ENCODE measurements around the gene FETUB.

The FETUB gene

GRCh38 chr3:186624598-186624997 is 15.6 kb upstream of the FETUB start:
- Histone ChIP-seq H4K91ac (ENCODE audit: low read depth, low read length) (no peak overlapping the region), H2BK12ac (ENCODE audit: low read length) (no peak overlapping the region), H3K4me1 (ENCODE audit: control insufficient read depth in 1 of 2, insufficient read depth in 2 of 2, low read length in 2 of 2) (no peaks in the 10 kb centered on the region), H3K27me3 (ENCODE audit: insufficient read depth, low read length) (no peaks in the 10 kb centered on the region), H4K12ac (ENCODE audit: low read depth, low read length) (no peak overlapping the region), H2BK120ac (ENCODE audit: insufficient read depth, low read length, poor library complexity) (no peak overlapping the region), H3K79me2 (ENCODE audit: control insufficient read depth, insufficient read depth, low read length, poor library complexity) (no peaks in the 10 kb centered on the region), H2AFZ (ENCODE audit: insufficient read depth, low read length, poor library complexity) (no peak overlapping the region), H2BK5ac (ENCODE audit: low read depth, low read length, poor library complexity) (no peak overlapping the region), H3K18ac (ENCODE audit: low read length) (no peak overlapping the region), H3K4me2 (ENCODE audit: low read length) (no peak overlapping the region), H3K9ac (ENCODE audit: low read length) (no peak overlapping the region), H3K9me3 (ENCODE audit: insufficient read depth, low read depth, low read length) (no peaks in the 10 kb centered on the region), H3K27ac (ENCODE audit: low read depth, low read length) (no peak overlapping the region), H4K8ac (ENCODE audit: low read depth, low read length) (no peak overlapping the region), H3K4ac (ENCODE audit: low read depth, low read length) (no peak overlapping the region), H2AK5ac (ENCODE audit: low read length) (no peak overlapping the region), H3K36me3 (ENCODE audit: control insufficient read depth in 1 of 2, insufficient read depth in 2 of 2, low read length in 2 of 2) (no peaks in the 10 kb centered on the region), H3K23ac (ENCODE audit: low read length) (peak overlapping the region; percentile 97), H3K14ac (ENCODE audit: low read length) (no peak overlapping the region), H3K4me3 (ENCODE audit: low read depth, low read length) (no peak overlapping the region), H3K79me1 (ENCODE audit: low read length) (no peaks in the 10 kb centered on the region)
- no CpG with 5 or more reads among the region's 4 CpGs for WGBS (ENCODE audit: extremely low coverage, insufficient coverage, insufficient read length)
- DNase-seq, result no peak

GRCh38 chr3:186625600-186626042 is 14.6 kb upstream of the FETUB start:
- Histone ChIP-seq H3K23ac (ENCODE audit: low read length) (no peak overlapping the region), H3K9me3 (ENCODE audit: insufficient read depth, low read depth, low read length) (no peaks in the 10 kb centered on the region), H3K9ac (ENCODE audit: low read length) (no peak overlapping the region), H3K79me1 (ENCODE audit: low read length) (no peaks in the 10 kb centered on the region), H3K79me2 (ENCODE audit: control insufficient read depth, insufficient read depth, low read length, poor library complexity) (no peaks in the 10 kb centered on the region), H2AFZ (ENCODE audit: insufficient read depth, low read length, poor library complexity) (no peak overlapping the region), H3K4me2 (ENCODE audit: low read length) (no peak overlapping the region), H4K12ac (ENCODE audit: low read depth, low read length) (no peak overlapping the region), H2AK5ac (ENCODE audit: low read length) (no peak overlapping the region), H2BK12ac (ENCODE audit: low read length) (no peak overlapping the region), H3K4me3 (ENCODE audit: low read depth, low read length) (no peak overlapping the region), H3K14ac (ENCODE audit: low read length) (no peak overlapping the region), H3K27ac (ENCODE audit: low read depth, low read length) (no peak overlapping the region), H3K4ac (ENCODE audit: low read depth, low read length) (no peak overlapping the region), H2BK5ac (ENCODE audit: low read depth, low read length, poor library complexity) (no peak overlapping the region), H3K36me3 (ENCODE audit: control insufficient read depth in 1 of 2, insufficient read depth in 2 of 2, low read length in 2 of 2) (no peaks in the 10 kb centered on the region), H3K4me1 (ENCODE audit: control insufficient read depth in 1 of 2, insufficient read depth in 2 of 2, low read length in 2 of 2) (no peaks in the 10 kb centered on the region), H4K8ac (ENCODE audit: low read depth, low read length) (no peak overlapping the region), H3K18ac (ENCODE audit: low read length) (no peak overlapping the region), H4K91ac (ENCODE audit: low read depth, low read length) (no peak overlapping the region), H3K27me3 (ENCODE audit: insufficient read depth, low read length) (no peaks in the 10 kb centered on the region), H2BK120ac (ENCODE audit: insufficient read depth, low read length, poor library complexity) (no peak overlapping the region)
- DNase-seq, result no peak
- no CpG with 5 or more reads among the region's 4 CpGs for WGBS (ENCODE audit: extremely low coverage, insufficient coverage, insufficient read length)

- H3K27me3 ChIP-seq (ENCODE audit: insufficient read depth, low read length), result no peaks in the 10 kb centered on the region
- H4K12ac ChIP-seq (ENCODE audit: low read depth, low read length), result no peak overlapping the region
- no peak overlapping the region for H3K4me3 ChIP-seq (ENCODE audit: low read depth, low read length)
- no peak overlapping the region for H4K91ac ChIP-seq (ENCODE audit: low read depth, low read length)
- H3K4me2 ChIP-seq (ENCODE audit: low read length), result no peak overlapping the region
- H3K18ac ChIP-seq (ENCODE audit: low read length), result no peak overlapping the region
- no peak overlapping the region for H3K27ac ChIP-seq (ENCODE audit: low read depth, low read length)
- no peak overlapping the region for H2AFZ ChIP-seq (ENCODE audit: insufficient read depth, low read length, poor library complexity)
- no peak overlapping the region for H3K4ac ChIP-seq (ENCODE audit: low read depth, low read length)
- no peak overlapping the region for H3K23ac ChIP-seq (ENCODE audit: low read length)
- H3K9ac ChIP-seq (ENCODE audit: low read length), result no peak overlapping the region
- no peaks in the 10 kb centered on the region for H3K79me2 ChIP-seq (ENCODE audit: control insufficient read depth, insufficient read depth, low read length, poor library complexity)
- H3K14ac ChIP-seq (ENCODE audit: low read length), result no peak overlapping the region
- H3K36me3 ChIP-seq (ENCODE audit: control insufficient read depth in 1 of 2, insufficient read depth in 2 of 2, low read length in 2 of 2), result no peaks in the 10 kb centered on the region
- H2AK5ac ChIP-seq (ENCODE audit: low read length), result no peak overlapping the region
- H3K79me1 ChIP-seq (ENCODE audit: low read length), result no peaks in the 10 kb centered on the region
- no peak overlapping the region for H4K8ac ChIP-seq (ENCODE audit: low read depth, low read length)
- no peak for DNase-seq
- no peak overlapping the region for H2BK120ac ChIP-seq (ENCODE audit: insufficient read depth, low read length, poor library complexity)
- H3K9me3 ChIP-seq (ENCODE audit: insufficient read depth, low read depth, low read length), result no peaks in the 10 kb centered on the region
- no peaks in the 10 kb centered on the region for H3K4me1 ChIP-seq (ENCODE audit: control insufficient read depth in 1 of 2, insufficient read depth in 2 of 2, low read length in 2 of 2)
- no peak overlapping the region for H2BK5ac ChIP-seq (ENCODE audit: low read depth, low read length, poor library complexity)
- WGBS (ENCODE audit: extremely low coverage, insufficient coverage, insufficient read length), result no CpG with 5 or more reads among the region's 7 CpGs
- H2BK12ac ChIP-seq (ENCODE audit: low read length), result no peak overlapping the region
These were observed 13.8 kb upstream of the FETUB start for GRCh38 chr3:186626254-186626847.

GRCh38 chr3:186627852-186628414 is 12.3 kb upstream of the FETUB start:
- DNase-seq, result no peak
- Histone ChIP-seq H2AFZ (ENCODE audit: insufficient read depth, low read length, poor library complexity) (no peak overlapping the region), H4K12ac (ENCODE audit: low read depth, low read length) (no peak overlapping the region), H4K91ac (ENCODE audit: low read depth, low read length) (no peak overlapping the region), H3K27ac (ENCODE audit: low read depth, low read length) (no peak overlapping the region), H3K4me2 (ENCODE audit: low read length) (no peak overlapping the region), H2BK12ac (ENCODE audit: low read length) (no peak overlapping the region), H2AK5ac (ENCODE audit: low read length) (no peak overlapping the region), H3K27me3 (ENCODE audit: insufficient read depth, low read length) (no peaks in the 10 kb centered on the region), H3K14ac (ENCODE audit: low read length) (no peak overlapping the region), H2BK5ac (ENCODE audit: low read depth, low read length, poor library complexity) (no peak overlapping the region), H3K9ac (ENCODE audit: low read length) (no peak overlapping the region), H3K18ac (ENCODE audit: low read length) (no peak overlapping the region), H4K8ac (ENCODE audit: low read depth, low read length) (no peak overlapping the region), H3K23ac (ENCODE audit: low read length) (no peak overlapping the region), H3K36me3 (ENCODE audit: control insufficient read depth in 1 of 2, insufficient read depth in 2 of 2, low read length in 2 of 2) (no peaks in the 10 kb centered on the region), H3K9me3 (ENCODE audit: insufficient read depth, low read depth, low read length) (no peaks in the 10 kb centered on the region), H3K4me3 (ENCODE audit: low read depth, low read length) (no peak overlapping the region), H3K79me2 (ENCODE audit: control insufficient read depth, insufficient read depth, low read length, poor library complexity) (no peaks in the 10 kb centered on the region), H3K79me1 (ENCODE audit: low read length) (no peaks in the 10 kb centered on the region), H3K4me1 (ENCODE audit: control insufficient read depth in 1 of 2, insufficient read depth in 2 of 2, low read length in 2 of 2) (no peaks in the 10 kb centered on the region), H3K4ac (ENCODE audit: low read depth, low read length) (no peak overlapping the region), H2BK120ac (ENCODE audit: insufficient read depth, low read length, poor library complexity) (no peak overlapping the region)
- 100% methylated on average over 2 of the region's 7 CpGs for WGBS (ENCODE audit: extremely low coverage, insufficient coverage, insufficient read length)

Data from trophoblast cell (in vitro differentiated cells and primary cell).